Measurements from ENCODE around the gene RDH5. TPM values are rescaled to one million over a fixed set of nuclear protein-coding genes. Genes with fewer than 3 reads are reported as not detected.

RDH5 gene
- total and polyA plus RNA-seq, 8 donors, result 4.3 to 11.6 (median 10.2) TPM

- TF ChIP-seq CTCF (IDR thresholded peaks at IDR 0.05), result no peak
- H3K27ac ChIP-seq, result peak overlapping the region in 1 of 2 donors; percentile 81
- ATAC-seq (no peak), DNase-seq (no peak)
- H3K4me3 ChIP-seq, result no peak overlapping the region
- H3K27me3 ChIP-seq, result peaks cover 0 to 5% of the 10 kb centered on the region in 2 donors
- no peaks in the 10 kb centered on the region for H3K9me3 ChIP-seq
- H3K4me1 ChIP-seq, result peaks cover 0 to 33% of the 10 kb centered on the region in 2 donors
- intact Hi-C loops (cut with DNase I), result no loop called here
- H3K36me3 ChIP-seq, result no peaks in the 10 kb centered on the region
Measured at GRCh38 chr12:55676707-55677106, 43.5 kb upstream of the RDH5 start.

GRCh38 chr12:55679691-55680090 is 40.5 kb upstream of the RDH5 start:
- TF ChIP-seq CTCF (IDR thresholded peaks at IDR 0.05), result no peak
- H3K4me1 ChIP-seq, result peaks cover 0 to 35% of the 10 kb centered on the region in 2 donors
- intact Hi-C loops (cut with DNase I), result no loop called here
- DNase-seq (peak in 1 of 4 donors; percentile 28), ATAC-seq (no peak)
- H3K36me3 ChIP-seq, result no peaks in the 10 kb centered on the region
- no peaks in the 10 kb centered on the region for H3K9me3 ChIP-seq
- H3K27ac ChIP-seq, result no peak overlapping the region
- peaks cover 0 to 11% of the 10 kb centered on the region in 2 donors for H3K27me3 ChIP-seq
- no peak overlapping the region for H3K4me3 ChIP-seq

GRCh38 chr12:55681142-55682077 is 38.8 kb upstream of the RDH5 start:
- DNase-seq, result peak; percentile 16 to 84 (median 67)
- peaks cover 0 to 31% of the 10 kb centered on the region in 2 donors for H3K4me1 ChIP-seq
- peaks cover 0 to 11% of the 10 kb centered on the region in 2 donors for H3K27me3 ChIP-seq
- H3K4me3 ChIP-seq, result peak overlapping the region in 1 of 2 donors; percentile 34
- ATAC-seq, result peak; percentile 89
- TF ChIP-seq CTCF (IDR thresholded peaks at IDR 0.05), result no peak
- intact Hi-C loops (cut with DNase I), result no loop called here
- peak overlapping the region in 1 of 2 donors; percentile 50 for H3K27ac ChIP-seq
- H3K36me3 ChIP-seq, result no peaks in the 10 kb centered on the region
- H3K9me3 ChIP-seq, result no peaks in the 10 kb centered on the region

- intact Hi-C loops (cut with DNase I), result no loop called here
- no peak for ATAC-seq
Measured at GRCh38 chr12:55682087-55682796, 38.0 kb upstream of the RDH5 start.

More at GRCh38 chr12:55682087-55682796, 38.0 kb upstream of the RDH5 start:
- DNase-seq, result no peak
- Histone ChIP-seq H3K27ac (peak overlapping the region in 1 of 2 donors; percentile 50), H3K9me3 (no peaks in the 10 kb centered on the region), H3K4me3 (peak overlapping the region in 1 of 2 donors; percentile 34), H3K4me1 (peaks cover 0 to 27% of the 10 kb centered on the region in 2 donors), H3K27me3 (peaks cover 0 to 11% of the 10 kb centered on the region in 2 donors), H3K36me3 (no peaks in the 10 kb centered on the region)
- no peak for TF ChIP-seq CTCF (IDR thresholded peaks at IDR 0.05)

All from left lung (tissue), 10 donors.